Activated CD4-positive, alpha-beta memory T cell treated with anti-CD3 and anti-CD28 coated beads for 36 hours (primary cell): ENCODE measurements around the gene MTUS2. TPM values are rescaled to one million over a fixed set of nuclear protein-coding genes. Genes with fewer than 3 reads are reported as not detected.

Source experiments
- CTCF ChIA-PET: fragments of 350-600 bp; sonication (Branson Sonifier 250); formaldehyde crosslinking; loops from one replicate; lab custom pipeline; 2021; ENCODE audit warnings: antibody characterized with exemption, inconsistent platforms; lab: Charles Lee
- POLR2A ChIA-PET: fragments of 350-600 bp; sonication (Branson Sonifier 250); formaldehyde crosslinking; loops from one replicate; lab custom pipeline; 2021; ENCODE audit warnings: antibody characterized with exemption; lab: Charles Lee
- DNase-seq: peaks from one replicate; pipeline ENCODE4 v3.0.0-alpha.2; 2020
- H3K27ac Mint-ChIP-seq: one replicate; pipeline ENCODE4 v1.8.0; 2021; ENCODE audit warnings: mixed read lengths
- H3K27me3 Mint-ChIP-seq: one replicate; pipeline ENCODE4 v1.8.0; 2021; ENCODE audit warnings: mixed read lengths
- H3K36me3 Mint-ChIP-seq: one replicate; pipeline ENCODE4 v1.8.0; 2021; ENCODE audit warnings: mixed read lengths
- H3K4me1 Mint-ChIP-seq: one replicate; pipeline ENCODE4 v1.8.0; 2021; ENCODE audit warnings: low read depth, mixed read lengths
- H3K4me3 Mint-ChIP-seq: one replicate; pipeline ENCODE4 v1.8.0; 2021; ENCODE audit warnings: mild to moderate bottlenecking, mixed read lengths
- H3K9me3 Mint-ChIP-seq: one replicate; pipeline ENCODE4 v1.8.0; 2021; ENCODE audit warnings: mixed read lengths
- intact Hi-C: fragments of 100-400 bp; cut with micrococcal nuclease; formaldehyde crosslinking; loops from one replicate; pipeline ENCODE4 v1.15.1; 2023
- total RNA-seq, 2 experiments: library from RNA; stranded (reverse); gene quantifications; one replicate each; pipeline ENCODE4 v1.2.3, GENCODE V29; 2021

MTUS2 gene
- total RNA-seq, 2 experiments from 2014 or later = not detected

- no peak for DNase-seq
- ChIA-PET CTCF (no interaction called here), POLR2A (no interaction called here)
- Mint-ChIP-seq H3K4me3 (no peak overlapping the region), H3K4me1 (no peaks in the 10 kb centered on the region), H3K9me3 (peaks cover under 1% of the 10 kb centered on the region), H3K36me3 (no peaks in the 10 kb centered on the region), H3K27ac (no peak overlapping the region), H3K27me3 (no peaks in the 10 kb centered on the region)
- intact Hi-C loops = no loop called here
These were observed 185.6 kb downstream of the MTUS2 start for GRCh38 chr13:29005763-29006120.

GRCh38 chr13:29006359-29006850, 186.3 kb downstream of the MTUS2 start:
- POLR2A ChIA-PET = no interaction called here
- intact Hi-C loops = no loop called here
- H3K4me3 Mint-ChIP-seq = no peak overlapping the region
- H3K4me1 Mint-ChIP-seq = no peaks in the 10 kb centered on the region
- no peak overlapping the region for H3K27ac Mint-ChIP-seq
- DNase-seq = no peak
- H3K9me3 Mint-ChIP-seq = no peaks in the 10 kb centered on the region
- no peaks in the 10 kb centered on the region for H3K27me3 Mint-ChIP-seq
- CTCF ChIA-PET = no interaction called here
- H3K36me3 Mint-ChIP-seq = no peaks in the 10 kb centered on the region

GRCh38 chr13:29008296-29008695, 188.2 kb downstream of the MTUS2 start:
- Mint-ChIP-seq H3K36me3 (no peaks in the 10 kb centered on the region), H3K9me3 (no peaks in the 10 kb centered on the region), H3K4me1 (no peaks in the 10 kb centered on the region), H3K27ac (no peak overlapping the region), H3K27me3 (no peaks in the 10 kb centered on the region), H3K4me3 (no peak overlapping the region)
- intact Hi-C loops = no loop called here
- no peak for DNase-seq
- CTCF ChIA-PET = no interaction called here
- POLR2A ChIA-PET = no interaction called here

- Mint-ChIP-seq H3K27ac (no peak overlapping the region), H3K27me3 (no peaks in the 10 kb centered on the region), H3K36me3 (no peaks in the 10 kb centered on the region), H3K4me1 (peaks cover 6% of the 10 kb centered on the region), H3K4me3 (no peak overlapping the region), H3K9me3 (no peaks in the 10 kb centered on the region)
- DNase-seq = no peak
- POLR2A ChIA-PET = no interaction called here
- CTCF ChIA-PET = no interaction called here
- intact Hi-C loops = no loop called here
These were observed 200.2 kb downstream of the MTUS2 start for GRCh38 chr13:29020314-29020713.

- no peaks in the 10 kb centered on the region for H3K27me3 Mint-ChIP-seq
- H3K9me3 Mint-ChIP-seq = no peaks in the 10 kb centered on the region
- ChIA-PET POLR2A (no interaction called here), CTCF (no interaction called here)
- H3K4me1 Mint-ChIP-seq = peaks cover 6% of the 10 kb centered on the region
- DNase-seq = no peak
- intact Hi-C loops = no loop called here
- H3K36me3 Mint-ChIP-seq = no peaks in the 10 kb centered on the region
- no peak overlapping the region for H3K4me3 Mint-ChIP-seq
- no peak overlapping the region for H3K27ac Mint-ChIP-seq
These were observed 201.2 kb downstream of the MTUS2 start for GRCh38 chr13:29021311-29021710.

- Mint-ChIP-seq H3K9me3 (no peaks in the 10 kb centered on the region), H3K27me3 (no peaks in the 10 kb centered on the region), H3K4me3 (no peak overlapping the region), H3K36me3 (no peaks in the 10 kb centered on the region), H3K27ac (no peak overlapping the region), H3K4me1 (peaks cover 6% of the 10 kb centered on the region)
- intact Hi-C loops = no loop called here
- CTCF ChIA-PET = no interaction called here
- POLR2A ChIA-PET = no interaction called here
- no peak for DNase-seq
These were observed 201.6 kb downstream of the MTUS2 start for GRCh38 chr13:29021717-29022116.

- H3K9me3 Mint-ChIP-seq = no peaks in the 10 kb centered on the region
- H3K27me3 Mint-ChIP-seq = no peaks in the 10 kb centered on the region
- DNase-seq = no peak
- ChIA-PET CTCF (no interaction called here), POLR2A (no interaction called here)
- no peak overlapping the region for H3K27ac Mint-ChIP-seq
- no peaks in the 10 kb centered on the region for H3K36me3 Mint-ChIP-seq
- intact Hi-C loops = no loop called here
- H3K4me3 Mint-ChIP-seq = no peak overlapping the region
- H3K4me1 Mint-ChIP-seq = peaks cover 6% of the 10 kb centered on the region
These were observed 202.3 kb downstream of the MTUS2 start for GRCh38 chr13:29022410-29022809.

GRCh38 chr13:29022968-29023367, 202.8 kb downstream of the MTUS2 start:
- peaks cover 6% of the 10 kb centered on the region for H3K4me1 Mint-ChIP-seq
- DNase-seq = no peak
- intact Hi-C loops = no loop called here
- H3K36me3 Mint-ChIP-seq = no peaks in the 10 kb centered on the region
- H3K9me3 Mint-ChIP-seq = no peaks in the 10 kb centered on the region
- ChIA-PET CTCF (no interaction called here), POLR2A (no interaction called here)
- no peak overlapping the region for H3K27ac Mint-ChIP-seq
- no peak overlapping the region for H3K4me3 Mint-ChIP-seq
- no peaks in the 10 kb centered on the region for H3K27me3 Mint-ChIP-seq

- H3K27ac Mint-ChIP-seq = no peak overlapping the region
- H3K4me1 Mint-ChIP-seq = peaks cover 6% of the 10 kb centered on the region
- ChIA-PET CTCF (no interaction called here), POLR2A (no interaction called here)
- DNase-seq = no peak
- H3K4me3 Mint-ChIP-seq = no peak overlapping the region
- intact Hi-C loops = no loop called here
- H3K27me3 Mint-ChIP-seq = no peaks in the 10 kb centered on the region
- H3K36me3 Mint-ChIP-seq = no peaks in the 10 kb centered on the region
- H3K9me3 Mint-ChIP-seq = no peaks in the 10 kb centered on the region
These were observed 204.6 kb downstream of the MTUS2 start for GRCh38 chr13:29024783-29025182.

GRCh38 chr13:29028868-29029267, 208.7 kb downstream of the MTUS2 start:
- H3K9me3 Mint-ChIP-seq = no peaks in the 10 kb centered on the region
- H3K27ac Mint-ChIP-seq = no peak overlapping the region
- POLR2A ChIA-PET = no interaction called here
- no peak overlapping the region for H3K4me3 Mint-ChIP-seq
- intact Hi-C loops = no loop called here
- H3K36me3 Mint-ChIP-seq = no peaks in the 10 kb centered on the region
- CTCF ChIA-PET = no interaction called here
- no peaks in the 10 kb centered on the region for H3K4me1 Mint-ChIP-seq
- DNase-seq = no peak
- H3K27me3 Mint-ChIP-seq = no peaks in the 10 kb centered on the region

- intact Hi-C loops = no loop called here
- Mint-ChIP-seq H3K27ac (no peak overlapping the region), H3K27me3 (no peaks in the 10 kb centered on the region), H3K4me1 (no peaks in the 10 kb centered on the region), H3K36me3 (no peaks in the 10 kb centered on the region), H3K4me3 (no peak overlapping the region), H3K9me3 (no peaks in the 10 kb centered on the region)
- DNase-seq = no peak
- CTCF ChIA-PET = no interaction called here
- POLR2A ChIA-PET = no interaction called here
These were observed 218.6 kb downstream of the MTUS2 start for GRCh38 chr13:29038700-29039099.

GRCh38 chr13:29039212-29039611, 219.1 kb downstream of the MTUS2 start:
- no peaks in the 10 kb centered on the region for H3K27me3 Mint-ChIP-seq
- no peak overlapping the region for H3K4me3 Mint-ChIP-seq

GRCh38 chr13:29046588-29046987, 226.4 kb downstream of the MTUS2 start:
- POLR2A ChIA-PET = no interaction called here
- no peak for DNase-seq
- H3K4me1 Mint-ChIP-seq = no peaks in the 10 kb centered on the region
- no peaks in the 10 kb centered on the region for H3K36me3 Mint-ChIP-seq
- peaks cover 9% of the 10 kb centered on the region for H3K9me3 Mint-ChIP-seq
- intact Hi-C loops = no loop called here
- no peak overlapping the region for H3K4me3 Mint-ChIP-seq
- no peaks in the 10 kb centered on the region for H3K27me3 Mint-ChIP-seq
- H3K27ac Mint-ChIP-seq = no peak overlapping the region
- CTCF ChIA-PET = no interaction called here

More at GRCh38 chr13:29039212-29039611, 219.1 kb downstream of the MTUS2 start:
- H3K9me3 Mint-ChIP-seq = peaks cover under 1% of the 10 kb centered on the region
- ChIA-PET POLR2A (no interaction called here), CTCF (no interaction called here)
- intact Hi-C loops = no loop called here
- no peaks in the 10 kb centered on the region for H3K36me3 Mint-ChIP-seq
- DNase-seq = no peak
- no peak overlapping the region for H3K27ac Mint-ChIP-seq
- H3K4me1 Mint-ChIP-seq = no peaks in the 10 kb centered on the region
